H7 (cell line): Measurements from ENCODE around the gene KLF13. TPM values are rescaled to one million over a fixed set of nuclear protein-coding genes. Genes with fewer than 3 reads are reported as not detected.
A peak's percentile ranks its signal among the peaks of the same experiment; 100 is the strongest.

ENCODE experiments used
- DNase-seq: peaks from one replicate; pipeline ENCODE4 v3.0.0; 2012
- H3K27me3 ChIP-seq: 2 replicates; pipeline ENCODE4 v1.6.0; 2011; ENCODE audit warnings: mild to moderate bottlenecking, low read length; ENCODE audit not compliant: control insufficient read depth, insufficient read depth
- H3K36me3 ChIP-seq: replicated peaks from 2 replicates; pipeline ENCODE4 v1.5.1; 2011; ENCODE audit warnings: low read length; ENCODE audit not compliant: control insufficient read depth, insufficient read depth
- H3K4me3 ChIP-seq: 2 replicates; pipeline ENCODE4 v1.5.1; 2011; ENCODE audit warnings: low read depth, mild to moderate bottlenecking, control low read depth, low read length, moderate library complexity; ENCODE audit not compliant: insufficient read depth
- total RNA-seq: library from RNA; depleted of rRNA; stranded (reverse); fragments of >200 nt; shearing (Covaris generic); gene quantifications from 2 replicates; pipeline ENCODE4 v1.2.3, GENCODE V29; 2014

The KLF13 gene
- total RNA-seq, 1 experiment from 2014 or later: 29.5 TPM

- no peaks in the 10 kb centered on the region for H3K36me3 ChIP-seq
- no peak overlapping the region for H3K4me3 ChIP-seq
- no peaks in the 10 kb centered on the region for H3K27me3 ChIP-seq
- DNase-seq: peak; percentile 28
Observed at GRCh38 chr15:31400222-31400927, 73.7 kb downstream of the KLF13 start.

- Histone ChIP-seq H3K36me3 (no peaks in the 10 kb centered on the region), H3K27me3 (no peaks in the 10 kb centered on the region), H3K4me3 (no peak overlapping the region)
- DNase-seq: no peak
Observed at GRCh38 chr15:31401282-31401681, 74.6 kb downstream of the KLF13 start.

GRCh38 chr15:31402003-31402402, 75.4 kb downstream of the KLF13 start:
- Histone ChIP-seq H3K36me3 (no peaks in the 10 kb centered on the region), H3K4me3 (no peak overlapping the region), H3K27me3 (no peaks in the 10 kb centered on the region)
- peak; percentile 10 for DNase-seq

DNA sequence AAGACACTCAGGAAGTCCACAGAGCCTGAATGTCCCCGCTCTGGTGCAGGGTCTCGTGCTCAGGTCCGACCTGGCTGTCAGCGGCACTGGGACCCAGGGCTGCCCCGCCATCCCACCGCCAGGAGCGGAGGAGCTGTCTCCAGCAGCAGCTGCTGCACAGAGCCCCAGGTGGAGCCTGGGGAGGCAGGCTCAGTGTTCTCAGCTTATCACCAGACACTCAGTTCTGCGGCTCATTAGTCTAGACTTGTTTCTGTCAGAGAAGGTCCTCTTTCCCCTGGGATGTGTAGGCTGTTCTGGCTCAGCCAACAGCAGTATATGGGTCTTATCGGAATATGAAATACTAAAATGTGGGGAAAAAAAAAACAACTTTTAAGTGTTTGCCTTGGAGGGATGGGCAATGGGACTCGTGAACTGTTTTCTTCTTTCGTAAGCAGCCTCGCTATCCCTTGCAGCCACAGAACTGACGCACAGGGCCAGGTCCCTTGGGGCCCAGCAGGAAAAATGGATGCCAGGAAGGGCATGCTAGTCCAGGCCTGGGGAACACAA, 75.9 kb downstream of the KLF13 start:
- peak; percentile 56 for DNase-seq
- no peak overlapping the region for H3K4me3 ChIP-seq
- no peaks in the 10 kb centered on the region for H3K27me3 ChIP-seq

GRCh38 chr15:31403096-31403495, 76.5 kb downstream of the KLF13 start:
- Histone ChIP-seq H3K27me3 (no peaks in the 10 kb centered on the region), H3K4me3 (no peak overlapping the region), H3K36me3 (no peaks in the 10 kb centered on the region)
- DNase-seq: no peak

More for the DNA sequence above, 75.9 kb downstream of the KLF13 start:
- H3K36me3 ChIP-seq: no peaks in the 10 kb centered on the region

GRCh38 chr15:31403606-31404005, 77.0 kb downstream of the KLF13 start:
- Histone ChIP-seq H3K4me3 (no peak overlapping the region), H3K27me3 (no peaks in the 10 kb centered on the region), H3K36me3 (no peaks in the 10 kb centered on the region)
- no peak for DNase-seq

DNA sequence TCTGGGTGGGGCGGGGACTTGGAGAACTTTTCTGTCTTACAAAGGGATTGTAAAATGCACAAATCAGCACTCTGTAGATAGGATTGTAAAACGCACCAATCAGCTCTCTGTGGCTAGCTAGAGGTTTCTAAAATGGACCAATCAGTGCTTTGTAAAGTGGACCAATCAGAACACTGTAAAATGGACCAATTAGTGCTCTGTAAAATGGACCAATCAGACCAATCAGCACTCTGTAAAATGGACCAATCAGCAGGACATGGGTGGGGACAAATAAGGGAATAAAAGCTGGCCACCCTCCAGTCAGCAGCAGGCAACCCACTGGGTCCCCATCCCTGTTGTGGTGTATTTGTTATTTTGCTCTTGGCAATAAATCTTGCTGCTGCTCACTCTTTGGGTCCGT, 77.7 kb downstream of the KLF13 start:
- DNase-seq: no peak
- Histone ChIP-seq H3K36me3 (no peaks in the 10 kb centered on the region), H3K4me3 (no peak overlapping the region), H3K27me3 (no peaks in the 10 kb centered on the region)

GRCh38 chr15:31405200-31405920, 78.7 kb downstream of the KLF13 start:
- no peaks in the 10 kb centered on the region for H3K36me3 ChIP-seq
- DNase-seq: no peak
- no peak overlapping the region for H3K4me3 ChIP-seq
- H3K27me3 ChIP-seq: no peaks in the 10 kb centered on the region

GRCh38 chr15:31407376-31407775, 80.7 kb downstream of the KLF13 start:
- no peak overlapping the region for H3K4me3 ChIP-seq
- no peak for DNase-seq

GRCh38 chr15:31407851-31408250, 81.2 kb downstream of the KLF13 start:
- Histone ChIP-seq H3K4me3 (no peak overlapping the region), H3K36me3 (no peaks in the 10 kb centered on the region), H3K27me3 (no peaks in the 10 kb centered on the region)
- no peak for DNase-seq

More at GRCh38 chr15:31407376-31407775, 80.7 kb downstream of the KLF13 start:
- Histone ChIP-seq H3K27me3 (no peaks in the 10 kb centered on the region), H3K36me3 (no peaks in the 10 kb centered on the region)

GRCh38 chr15:31408724-31409123, 82.1 kb downstream of the KLF13 start:
- Histone ChIP-seq H3K36me3 (no peaks in the 10 kb centered on the region), H3K4me3 (no peak overlapping the region), H3K27me3 (no peaks in the 10 kb centered on the region)
- no peak for DNase-seq

DNA sequence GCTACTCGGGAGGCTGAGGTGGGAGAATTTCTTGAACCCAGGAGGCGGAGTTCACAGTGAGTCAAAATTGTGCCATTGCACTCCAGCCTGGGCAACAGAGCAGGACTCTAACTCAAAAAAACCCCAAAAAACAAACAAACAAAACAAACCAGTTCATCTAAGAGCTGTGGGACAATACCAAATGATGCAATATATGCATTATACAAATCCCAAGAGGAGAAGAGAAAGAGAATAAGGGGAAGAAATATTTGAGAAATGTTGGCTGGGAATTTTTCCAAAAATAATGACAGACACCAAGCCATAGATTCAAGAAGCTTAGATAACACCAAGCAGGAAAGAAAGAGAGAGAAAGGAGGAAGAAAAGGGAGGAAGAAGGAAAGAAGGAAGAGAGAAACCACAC, 82.5 kb downstream of the KLF13 start:
- no peaks in the 10 kb centered on the region for H3K27me3 ChIP-seq
- H3K36me3 ChIP-seq: no peaks in the 10 kb centered on the region
- no peak overlapping the region for H3K4me3 ChIP-seq
- DNase-seq: no peak

DNA sequence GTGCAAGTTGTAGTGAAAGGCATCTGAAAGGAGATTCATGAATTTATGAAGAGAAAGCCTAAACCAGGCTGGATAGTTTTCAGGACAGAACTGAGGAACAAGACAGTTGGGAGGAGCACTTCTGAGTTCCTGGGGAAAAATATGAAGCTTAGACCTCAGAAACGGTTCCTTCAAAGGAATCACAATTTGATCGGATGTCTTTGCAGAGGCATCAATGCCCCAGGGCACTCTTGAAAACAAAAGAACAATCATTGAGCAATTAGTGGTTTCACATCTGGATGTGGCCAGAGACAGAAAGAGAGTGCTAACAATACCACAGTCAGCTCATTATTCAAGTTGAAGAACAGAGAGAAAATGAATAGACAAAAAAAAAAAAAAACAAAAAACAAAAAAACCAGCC, 86.2 kb downstream of the KLF13 start:
- DNase-seq: no peak
- Histone ChIP-seq H3K4me3 (no peak overlapping the region), H3K27me3 (no peaks in the 10 kb centered on the region), H3K36me3 (no peaks in the 10 kb centered on the region)

DNA sequence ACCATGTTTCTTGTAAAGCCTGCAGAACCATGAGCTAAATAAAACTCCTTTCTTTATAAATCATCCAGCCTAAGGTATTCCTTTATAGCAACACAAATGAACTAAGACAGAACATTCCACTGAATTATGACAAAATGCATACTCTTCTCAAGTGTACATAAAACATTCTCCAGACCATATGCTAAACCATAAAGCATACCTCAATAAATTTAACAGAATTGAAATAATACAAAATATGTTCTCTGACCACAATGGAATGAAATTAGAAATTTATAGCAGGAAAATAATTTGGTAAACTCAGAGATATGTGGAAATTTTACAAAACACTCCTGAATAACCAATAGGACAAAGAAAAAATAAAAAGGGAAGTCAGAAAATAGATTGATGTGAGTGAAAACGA, 88.6 kb downstream of the KLF13 start:
- DNase-seq: no peak
- Histone ChIP-seq H3K36me3 (no peaks in the 10 kb centered on the region), H3K4me3 (no peak overlapping the region), H3K27me3 (no peaks in the 10 kb centered on the region)

DNA sequence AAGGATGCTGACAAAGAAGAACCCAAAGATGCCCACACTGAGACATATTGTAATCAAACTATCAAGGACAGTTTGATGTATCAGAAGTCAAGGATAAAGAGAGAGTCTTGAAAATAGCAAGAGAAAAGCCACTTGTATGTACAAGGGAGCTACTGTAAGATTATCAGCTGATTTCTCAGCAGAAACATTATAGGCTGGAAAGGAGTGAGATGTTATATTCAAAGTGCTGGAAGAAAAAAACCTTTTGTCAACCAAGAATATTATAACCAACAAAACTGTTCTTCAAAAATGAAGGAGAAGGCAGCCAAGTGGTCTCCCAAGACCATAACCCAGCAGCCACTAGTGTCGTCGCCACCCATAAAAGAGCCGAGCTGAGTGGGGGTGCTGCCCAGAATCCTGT, 93.2 kb downstream of the KLF13 start:
- no peak for DNase-seq
- Histone ChIP-seq H3K27me3 (no peaks in the 10 kb centered on the region), H3K4me3 (no peak overlapping the region), H3K36me3 (no peaks in the 10 kb centered on the region)
